GM18505 (cell line): Measurements from ENCODE around the gene IFIH1.

Experiments
- ATAC-seq: cut with Tn5 transposase; IDR thresholded peaks from one replicate; pipeline ENCODE4 v1.9.1; 2021; ENCODE audit not compliant: unreplicated experiment
- POLR2A ChIP-seq: IDR thresholded peaks from 4 replicates; pipeline ENCODE4 v1.6.1; 2011; ENCODE audit warnings: borderline replicate concordance; ENCODE audit not compliant: insufficient read depth, insufficient read length; ENCODE audit errors: extremely low read depth

Gene IFIH1

DNA sequence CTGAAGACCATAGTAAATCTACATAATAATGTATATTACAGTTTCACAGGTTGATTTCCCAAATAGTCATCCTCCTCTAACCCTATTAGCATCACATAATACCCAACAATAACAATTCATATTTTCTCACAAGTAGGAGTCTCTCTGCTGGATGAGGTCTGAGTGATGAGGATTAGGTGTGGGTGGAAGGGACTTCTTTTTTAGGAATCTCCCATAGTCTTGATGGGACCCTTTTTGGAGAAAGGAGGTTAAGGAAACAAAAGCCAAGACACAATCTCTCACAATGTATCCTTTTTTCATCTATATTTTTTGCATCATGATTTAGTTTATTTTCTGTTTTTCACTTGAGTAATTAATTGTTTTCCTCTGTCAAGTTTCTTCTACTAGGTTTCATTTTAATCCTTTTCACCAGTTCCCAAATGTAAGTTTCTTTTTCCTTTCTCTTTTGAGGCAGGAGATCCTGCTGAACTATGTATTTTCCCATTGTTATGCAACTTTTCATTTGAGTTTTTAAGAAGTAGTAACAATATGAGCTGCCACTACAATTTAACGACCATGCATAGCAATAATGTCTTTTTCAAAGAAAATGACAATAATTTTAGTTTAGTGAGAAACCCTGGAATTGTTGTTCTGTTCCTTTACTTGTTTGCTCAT is 2.5 kb upstream of the IFIH1 start:
- no peak for ATAC-seq

GRCh38 chr2:162317861-162318327 is 590 bp downstream of the IFIH1 start:
- ATAC-seq: peak; percentile 10
- no peak for TF ChIP-seq POLR2A

More for the DNA sequence above, 2.5 kb upstream of the IFIH1 start:
- no peak for TF ChIP-seq POLR2A

DNA sequence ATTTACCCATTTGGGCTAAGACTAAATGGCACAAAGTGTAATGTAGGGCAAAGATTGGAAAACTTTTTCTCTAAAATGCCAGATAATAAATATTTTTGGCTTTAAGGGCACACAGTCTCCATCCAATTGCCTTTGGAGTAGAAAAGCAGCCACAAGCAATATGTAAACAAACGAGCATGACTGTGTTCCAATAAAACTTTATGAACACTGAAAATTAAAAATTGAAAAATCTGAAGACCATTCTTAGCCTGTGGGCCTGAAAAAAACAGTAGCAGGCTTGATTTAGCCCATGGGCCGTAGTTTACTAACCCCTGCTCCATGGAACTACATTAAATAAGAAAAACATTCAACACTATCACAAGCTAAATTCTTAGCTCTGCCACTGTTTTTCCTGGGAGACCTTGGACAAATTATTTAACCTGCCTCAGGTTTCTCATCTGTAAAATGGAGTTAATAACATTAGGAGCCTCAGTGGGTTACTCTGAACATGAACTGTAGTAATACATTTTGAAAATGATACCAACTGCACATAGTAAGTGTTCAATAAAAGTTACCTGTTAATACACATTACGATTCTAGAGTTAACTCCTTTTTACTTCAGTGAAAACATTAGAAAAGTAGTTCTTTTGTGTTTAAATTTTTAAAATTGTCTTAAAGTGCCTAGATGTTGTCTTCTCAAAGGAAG is 1.3 kb downstream of the IFIH1 start:
- TF ChIP-seq POLR2A: no peak
- ATAC-seq: no peak

DNA sequence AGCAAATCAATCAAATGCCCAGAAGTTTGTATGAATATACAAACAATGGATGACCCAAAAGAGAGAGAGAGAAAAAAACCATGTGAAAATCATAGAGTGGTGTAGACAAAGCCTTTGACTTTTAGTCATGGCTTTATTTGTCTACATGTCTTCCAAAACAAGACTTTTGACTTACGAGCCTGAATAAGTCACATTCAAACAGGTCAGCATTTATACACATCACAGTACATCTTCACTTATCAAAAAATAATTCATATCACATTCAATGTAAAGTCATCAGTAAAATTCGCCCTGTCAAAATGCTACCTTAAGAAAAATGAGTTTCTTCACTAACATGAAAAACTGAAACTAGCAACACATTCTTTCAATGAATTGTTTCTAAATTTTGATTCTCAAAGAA is 1.9 kb downstream of the IFIH1 start:
- no peak for TF ChIP-seq POLR2A
- ATAC-seq: no peak

DNA sequence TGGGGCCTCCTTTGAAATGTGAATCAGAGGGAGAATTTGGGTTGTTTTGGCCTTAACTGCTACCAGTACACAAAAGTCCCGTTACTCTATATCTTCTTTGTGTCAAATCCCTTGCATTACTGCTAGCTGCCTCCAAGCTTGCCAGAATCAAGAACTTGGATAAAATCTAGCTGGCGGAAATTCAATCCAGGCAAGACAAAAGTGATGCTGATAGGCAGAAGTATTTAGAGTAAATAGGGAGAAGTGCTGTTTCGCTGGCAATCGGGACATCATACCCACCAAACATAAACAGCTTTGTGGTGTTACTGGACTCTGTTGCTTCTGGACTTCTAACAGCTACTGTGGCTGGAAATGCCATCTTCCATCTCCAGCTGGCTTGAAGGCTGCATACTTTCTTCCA is 2.5 kb downstream of the IFIH1 start:
- no peak for TF ChIP-seq POLR2A
- ATAC-seq: no peak

DNA sequence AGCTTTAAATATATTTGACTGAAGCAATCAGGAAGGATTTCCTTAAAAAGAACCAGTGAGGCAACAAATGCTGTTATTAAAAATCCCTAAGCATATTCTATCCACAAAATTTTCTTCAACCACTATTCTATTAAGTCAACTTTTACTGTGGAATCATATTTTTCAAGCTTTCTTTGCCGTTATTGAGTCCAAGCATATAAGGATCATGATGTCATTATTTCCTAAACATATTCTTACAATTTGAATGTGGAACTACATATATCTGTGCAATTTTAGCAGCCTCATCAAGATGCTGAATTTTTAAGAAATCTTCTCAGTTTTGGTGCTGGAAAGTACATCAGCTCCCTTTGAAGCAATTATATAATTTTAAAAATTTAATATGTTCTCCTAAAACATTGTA is 5.6 kb downstream of the IFIH1 start:
- no peak for ATAC-seq
- no peak for TF ChIP-seq POLR2A

- no peak for TF ChIP-seq POLR2A
- peak; percentile 57 for ATAC-seq
Observed at GRCh38 chr2:162308747-162309503, 9.6 kb downstream of the IFIH1 start.

GRCh38 chr2:162305901-162306300 is 12.6 kb downstream of the IFIH1 start:
- ATAC-seq: no peak
- TF ChIP-seq POLR2A: no peak

DNA sequence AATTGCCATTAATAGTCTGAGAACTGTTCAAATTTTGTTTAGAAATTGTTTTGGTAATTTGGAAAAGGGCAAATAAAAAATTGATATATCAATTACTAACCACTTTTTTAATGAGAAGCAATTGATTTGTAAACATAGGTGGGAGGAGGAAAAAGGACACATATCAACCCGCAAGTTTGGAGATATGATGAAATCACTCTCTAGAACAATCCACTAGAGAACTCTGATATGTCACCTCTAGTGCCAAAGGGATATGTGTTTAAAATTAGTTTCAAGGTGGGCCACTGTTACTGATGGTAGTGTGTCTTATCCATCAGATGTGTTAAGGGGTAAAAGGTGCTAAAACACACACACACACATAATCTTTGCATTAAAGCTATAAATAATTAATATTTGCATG is 16.6 kb downstream of the IFIH1 start:
- ATAC-seq: no peak

DNA sequence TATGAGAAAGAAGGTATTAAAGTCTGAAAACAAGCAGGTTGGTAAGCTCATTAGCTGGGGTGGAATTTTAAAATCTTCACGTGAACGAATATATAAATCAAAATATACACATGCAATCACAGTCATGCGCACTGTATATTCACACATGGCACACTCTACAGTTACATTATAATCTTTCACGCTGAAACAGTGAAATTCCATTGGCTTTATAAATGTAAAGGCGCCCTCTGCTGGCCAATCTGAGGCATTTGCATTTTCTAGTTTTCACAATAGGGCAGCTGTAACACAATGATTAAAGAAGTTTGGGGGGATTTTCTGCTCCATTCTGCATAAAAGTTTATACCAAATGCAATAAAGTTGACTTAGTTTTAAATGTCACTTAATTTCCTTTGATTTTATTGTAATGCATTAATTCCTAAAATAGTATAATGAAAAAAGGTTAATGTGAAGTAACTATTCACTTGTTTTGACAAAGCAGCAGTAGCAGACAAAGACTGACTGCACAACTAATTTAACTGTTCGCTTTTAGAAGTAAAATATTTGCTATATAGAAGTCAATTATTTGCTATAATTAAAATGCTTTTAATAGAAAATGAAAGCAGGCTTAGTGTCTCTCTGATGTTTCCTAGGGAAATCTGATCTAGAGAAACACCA is 17.2 kb downstream of the IFIH1 start:
- TF ChIP-seq POLR2A: no peak
- ATAC-seq: peak; percentile 70

More for the DNA sequence above, 16.6 kb downstream of the IFIH1 start:
- no peak for TF ChIP-seq POLR2A

GRCh38 chr2:162300266-162300665 is 18.2 kb downstream of the IFIH1 start:
- no peak for TF ChIP-seq POLR2A
- no peak for ATAC-seq

GRCh38 chr2:162298669-162299335 is 19.7 kb downstream of the IFIH1 start:
- TF ChIP-seq POLR2A: no peak
- ATAC-seq: no peak
